ENCODE measurements around the gene UNC5B.

Gene UNC5B

DNA sequence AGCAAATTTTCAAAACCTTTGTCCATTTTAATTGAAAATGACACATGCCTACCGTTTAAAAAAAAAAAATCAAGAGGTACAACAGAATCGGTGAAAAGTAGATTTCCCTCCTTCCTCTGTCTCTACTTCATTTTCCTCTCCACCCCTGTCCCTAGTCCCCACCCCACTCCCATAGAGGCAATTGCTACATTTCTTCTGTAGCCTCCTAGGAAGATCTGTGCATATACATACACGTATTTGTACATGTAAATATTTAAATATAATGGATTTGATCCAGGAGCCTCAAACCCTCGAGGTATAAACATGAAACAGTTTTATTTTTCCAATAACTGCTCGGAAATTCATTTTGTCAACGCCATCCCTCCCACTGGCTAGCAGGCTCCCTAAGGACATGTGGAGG, 92.5 kb downstream of the UNC5B start:
- no peak overlapping the region for H3K4me3 ChIP-seq (ENCODE audit: low read depth, low read length)
- no peak for DNase-seq (ENCODE audit: low read depth)

DNA sequence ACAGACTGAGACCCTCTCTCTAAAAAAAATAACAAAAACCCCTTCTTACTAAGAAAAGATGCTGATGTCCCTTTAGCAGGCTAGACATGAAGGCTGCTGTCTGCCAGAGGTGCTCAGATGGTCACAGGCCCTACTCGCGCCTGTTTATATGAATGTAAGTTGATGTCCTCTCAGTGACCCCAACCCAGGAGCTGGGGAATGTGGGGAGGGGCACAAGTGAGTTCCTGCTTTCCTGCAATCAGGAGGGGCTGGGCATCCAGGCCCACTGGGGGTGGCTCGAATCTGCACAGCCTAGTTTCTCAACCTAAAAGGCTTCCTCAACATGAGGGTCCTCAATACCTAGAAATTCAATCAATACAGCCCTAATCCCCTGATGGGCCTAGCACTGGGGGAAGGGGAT, 94.6 kb downstream of the UNC5B start:
- H3K4me3 ChIP-seq (ENCODE audit: low read depth, low read length) = no peak overlapping the region
- DNase-seq (ENCODE audit: low read depth) = no peak

DNA sequence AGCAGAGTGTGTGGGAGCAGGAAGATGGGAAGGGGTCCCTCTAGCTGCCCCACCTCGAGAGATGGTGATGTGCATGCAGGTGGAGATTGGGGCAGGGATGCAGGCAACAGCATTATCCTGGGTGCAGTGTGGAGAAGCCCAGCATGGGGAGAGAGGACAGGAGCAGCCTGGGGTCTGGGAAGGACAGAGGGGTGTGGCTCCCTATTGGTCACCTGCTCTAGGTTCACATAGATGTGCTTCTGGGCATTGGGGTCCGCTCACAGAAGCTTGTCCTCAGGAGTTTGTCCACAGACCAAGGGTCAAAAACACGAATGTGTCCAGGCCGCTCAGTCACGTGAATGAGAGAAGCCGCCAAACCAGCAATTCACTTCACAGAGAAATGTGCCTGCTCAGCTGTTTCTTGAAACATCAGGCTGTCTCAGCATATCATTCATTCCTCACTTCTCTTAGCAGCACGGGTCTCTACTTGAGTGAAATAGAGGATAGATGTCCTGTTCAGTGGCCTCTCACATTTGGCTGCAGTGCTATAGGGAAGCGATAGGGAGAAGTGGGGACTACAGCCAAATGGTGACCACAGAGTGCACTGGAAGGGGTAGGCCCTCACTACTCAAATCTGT, 95.2 kb downstream of the UNC5B start:
- no peak for DNase-seq (ENCODE audit: low read depth)
- H3K4me3 ChIP-seq (ENCODE audit: low read depth, low read length) = no peak overlapping the region

DNA sequence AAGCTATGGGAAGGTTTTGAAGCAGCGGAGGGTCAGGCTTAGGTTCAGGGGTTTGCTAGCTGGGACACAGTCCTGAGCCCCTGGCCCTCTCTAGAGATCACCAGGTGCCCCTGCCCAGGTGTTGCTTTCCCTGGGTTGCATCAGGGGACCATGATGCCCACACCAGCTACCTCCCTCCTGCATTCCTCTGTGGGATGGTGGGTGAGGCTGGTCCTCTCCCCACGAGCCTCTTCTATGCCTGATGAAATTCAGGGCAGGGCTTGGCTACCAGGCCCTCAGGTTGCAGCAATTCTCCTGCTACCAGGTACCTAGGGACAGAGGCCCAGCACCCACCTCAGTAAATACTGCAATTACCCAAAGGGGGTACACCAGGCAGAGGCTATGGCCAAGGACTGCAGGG, 95.9 kb downstream of the UNC5B start:
- no peak for DNase-seq (ENCODE audit: low read depth)
- no peak overlapping the region for H3K4me3 ChIP-seq (ENCODE audit: low read depth, low read length)

DNA sequence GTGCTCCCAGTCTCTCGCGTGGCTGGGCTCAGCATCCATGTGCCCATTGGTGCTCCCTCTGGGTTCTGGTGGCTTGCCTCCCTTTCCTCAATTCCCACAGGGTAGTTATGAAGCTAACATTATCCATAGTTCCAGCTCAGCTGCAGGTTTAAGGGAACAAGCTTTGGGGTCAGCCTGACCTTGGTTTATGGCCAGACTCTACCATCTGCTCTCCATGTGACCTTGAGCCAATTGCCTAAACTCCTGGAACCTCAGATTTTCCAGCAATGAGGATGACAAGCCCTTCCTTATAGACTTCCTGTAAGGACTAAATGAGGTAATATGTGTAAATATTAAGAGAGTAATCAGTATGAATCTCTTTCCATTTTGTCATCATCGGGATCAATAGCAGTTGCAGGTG, 96.6 kb downstream of the UNC5B start:
- H3K4me3 ChIP-seq (ENCODE audit: low read depth, low read length) = no peak overlapping the region

DNA sequence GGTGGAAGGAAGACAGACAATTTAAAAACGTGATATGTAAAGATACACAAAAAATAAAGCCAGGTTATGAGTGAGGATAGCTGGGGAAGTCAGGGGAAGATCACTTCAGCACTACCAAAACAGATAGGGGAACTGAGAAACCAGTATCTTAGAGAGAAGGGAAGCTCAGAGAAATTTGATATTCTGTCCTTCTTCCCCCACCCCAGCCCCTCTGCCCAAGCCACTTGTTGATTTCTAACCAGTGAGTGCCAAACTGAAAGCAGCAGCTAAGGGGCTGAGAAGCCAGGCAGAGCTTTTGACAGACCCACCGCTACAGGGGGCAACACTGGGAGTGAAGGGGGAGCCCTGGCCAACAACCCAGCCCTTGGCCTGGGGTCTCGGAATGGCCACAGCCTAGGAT, 97.5 kb downstream of the UNC5B start:
- DNase-seq (ENCODE audit: low read depth) = no peak
- H3K4me3 ChIP-seq (ENCODE audit: low read depth, low read length) = no peak overlapping the region

More for the DNA sequence above, 96.6 kb downstream of the UNC5B start:
- DNase-seq (ENCODE audit: low read depth) = no peak

DNA sequence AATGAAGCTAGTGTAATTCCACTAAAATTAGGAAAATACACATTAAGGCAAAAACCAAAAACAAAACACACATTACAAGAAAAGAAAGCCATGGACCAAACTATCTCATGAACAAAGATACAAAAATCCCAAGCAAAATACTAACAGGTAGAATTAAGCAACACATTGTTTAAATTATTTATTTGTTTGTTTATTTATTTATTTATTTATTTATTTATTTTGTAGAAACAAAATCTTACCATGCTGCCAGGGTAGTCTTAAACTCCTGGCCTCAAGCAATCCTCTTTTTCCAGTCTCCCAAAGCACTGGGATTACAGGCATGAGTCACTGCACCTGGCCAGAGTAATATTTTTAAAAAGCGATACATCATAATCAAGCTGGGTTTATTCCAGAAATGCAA, 99.8 kb downstream of the UNC5B start:
- DNase-seq (ENCODE audit: low read depth) = no peak

DNA sequence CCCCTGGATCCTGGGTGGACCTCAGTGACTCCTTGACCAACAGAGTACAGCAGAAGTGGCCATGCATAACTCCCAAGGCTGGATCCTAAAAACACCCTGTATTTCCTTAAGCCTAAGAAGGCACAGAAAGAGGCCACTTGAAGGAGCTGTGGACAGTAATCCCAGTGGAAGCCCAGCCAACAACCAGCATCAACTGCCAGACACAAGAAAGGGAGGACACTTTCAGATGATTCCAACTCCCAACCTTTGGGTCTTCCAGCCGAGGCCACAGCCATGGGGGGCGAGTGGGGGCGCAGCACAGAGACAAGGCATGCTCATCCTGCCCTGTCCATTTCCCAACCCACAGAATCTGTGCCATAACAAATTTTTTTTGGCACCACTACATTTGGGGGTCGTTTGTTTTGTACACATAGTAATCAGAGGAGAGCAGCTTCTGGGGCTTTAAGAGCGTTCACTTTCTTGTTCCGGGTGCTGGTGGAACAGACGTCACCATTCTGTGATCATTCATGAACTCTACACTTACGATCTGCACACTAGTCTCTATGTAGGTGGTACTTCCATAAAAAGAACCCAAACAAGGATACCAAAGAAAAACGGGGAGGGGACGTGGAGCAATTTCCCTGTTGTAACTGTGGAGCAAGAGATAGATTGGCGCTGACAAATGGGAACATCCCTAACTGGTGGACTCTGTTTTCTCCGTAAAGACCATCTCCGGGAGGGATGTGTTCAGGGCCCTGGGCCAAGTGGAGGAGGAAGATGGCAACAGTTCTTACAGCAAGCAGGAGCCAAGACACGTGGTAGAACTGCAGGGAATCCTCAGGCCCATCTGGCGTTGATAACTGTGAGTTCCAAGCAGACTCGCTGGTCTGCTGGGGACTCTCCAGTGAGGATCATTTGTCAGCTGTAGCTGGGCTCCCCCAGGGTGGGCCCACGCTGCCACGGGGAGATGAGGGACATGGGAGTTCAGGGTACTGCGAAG, 100.7 kb downstream of the UNC5B start:
- H3K4me3 ChIP-seq (ENCODE audit: low read depth, low read length) = no peak overlapping the region

More for the DNA sequence above, 99.8 kb downstream of the UNC5B start:
- no peak overlapping the region for H3K4me3 ChIP-seq (ENCODE audit: low read depth, low read length)

DNA sequence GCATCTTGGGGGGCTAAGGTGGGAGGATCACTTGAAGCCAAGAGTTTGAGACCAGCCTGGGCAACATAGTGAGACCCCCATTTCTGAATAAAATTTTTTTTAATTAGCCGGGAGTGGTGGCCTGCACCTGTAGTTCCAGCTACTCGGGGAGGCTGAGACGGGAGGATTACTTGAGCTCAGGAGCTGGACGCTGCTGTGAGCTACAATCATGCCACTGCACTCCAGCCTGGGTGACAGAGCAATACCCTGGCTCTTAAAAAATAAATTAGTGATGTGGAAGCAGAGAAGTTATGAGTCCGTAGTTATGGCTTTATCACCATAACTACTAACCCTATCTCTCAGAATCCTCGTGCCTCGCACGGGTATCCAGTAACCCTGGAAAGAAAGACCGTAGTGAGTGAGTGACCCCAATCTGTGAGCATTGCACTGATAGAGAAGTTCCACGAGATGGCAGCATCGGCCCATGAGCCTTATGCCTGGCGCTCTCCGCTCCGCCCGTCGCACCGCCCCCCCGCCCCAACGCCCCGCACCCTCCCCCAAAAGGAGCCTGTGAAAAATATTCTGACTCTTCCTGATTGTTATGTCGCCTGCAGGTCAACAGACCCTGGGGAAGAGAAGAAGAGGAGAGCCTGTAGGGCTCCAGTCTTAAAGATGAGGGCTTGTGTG, 101.8 kb downstream of the UNC5B start:
- DNase-seq (ENCODE audit: low read depth) = no peak
- H3K4me3 ChIP-seq (ENCODE audit: low read depth, low read length) = no peak overlapping the region

More for the DNA sequence above, 100.7 kb downstream of the UNC5B start:
- peak; percentile 74 for DNase-seq (ENCODE audit: low read depth)

DNA sequence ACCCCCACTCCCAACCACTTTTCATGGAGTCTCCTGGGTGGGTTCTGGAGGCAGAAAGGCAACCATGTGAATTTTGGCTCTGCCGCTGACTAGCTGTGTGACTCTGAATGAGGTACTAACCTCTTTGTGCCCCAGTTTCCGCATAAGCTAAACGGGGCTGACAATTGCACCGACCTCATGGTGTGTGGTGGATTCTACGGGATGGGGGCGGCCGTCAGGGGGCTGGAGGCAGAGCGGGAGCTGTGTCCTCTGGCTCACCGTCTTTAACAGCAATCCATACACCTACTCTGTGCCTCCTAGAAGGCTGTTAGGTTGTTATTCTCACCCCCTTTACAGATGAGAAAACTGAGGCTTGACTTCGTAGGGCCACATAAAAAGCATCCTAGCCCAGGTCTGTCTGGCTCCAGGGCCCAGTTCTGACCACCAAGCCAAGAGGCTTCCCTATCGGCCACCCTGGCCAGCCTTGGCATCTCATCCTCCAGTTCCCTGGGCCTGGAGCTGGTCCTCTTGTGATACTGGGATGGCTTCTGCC, 102.4 kb downstream of the UNC5B start:
- no peak for DNase-seq (ENCODE audit: low read depth)
- no peak overlapping the region for H3K4me3 ChIP-seq (ENCODE audit: low read depth, low read length)

DNA sequence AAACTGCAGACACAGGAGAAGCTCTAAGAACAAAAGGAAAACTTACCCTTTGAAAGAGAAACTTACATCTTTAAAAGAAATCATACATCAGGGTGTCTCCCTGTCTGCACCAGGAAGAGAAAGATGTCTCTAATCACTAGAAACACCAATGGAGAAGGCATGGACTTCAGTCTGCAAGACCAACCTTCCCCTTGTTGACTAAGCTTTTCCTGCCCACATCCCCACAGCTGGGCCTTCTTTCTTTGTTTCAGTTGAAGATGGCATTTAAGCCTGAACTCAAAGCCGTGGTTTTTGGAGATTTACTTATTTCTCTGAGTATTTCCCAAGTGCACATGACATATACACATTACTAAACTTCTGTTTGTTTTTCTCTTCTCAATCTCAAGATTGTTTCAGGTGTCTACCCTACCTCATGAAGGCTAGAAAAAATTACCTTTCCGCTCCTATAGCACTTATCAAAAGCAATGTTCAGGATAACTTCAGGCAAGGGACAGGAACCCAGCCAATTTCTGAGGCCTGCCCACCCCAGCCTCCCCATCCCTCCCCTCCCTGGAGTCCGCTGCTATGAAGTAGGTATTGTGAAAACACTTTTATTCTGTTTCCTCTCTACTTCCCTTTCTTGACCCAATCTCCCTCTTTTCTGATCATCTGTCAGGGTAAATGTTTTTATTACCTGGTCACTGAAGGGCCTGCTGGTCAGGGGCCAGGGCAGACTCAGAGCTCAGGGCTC, 103.9 kb downstream of the UNC5B start:
- no peak for DNase-seq (ENCODE audit: low read depth)

DNA sequence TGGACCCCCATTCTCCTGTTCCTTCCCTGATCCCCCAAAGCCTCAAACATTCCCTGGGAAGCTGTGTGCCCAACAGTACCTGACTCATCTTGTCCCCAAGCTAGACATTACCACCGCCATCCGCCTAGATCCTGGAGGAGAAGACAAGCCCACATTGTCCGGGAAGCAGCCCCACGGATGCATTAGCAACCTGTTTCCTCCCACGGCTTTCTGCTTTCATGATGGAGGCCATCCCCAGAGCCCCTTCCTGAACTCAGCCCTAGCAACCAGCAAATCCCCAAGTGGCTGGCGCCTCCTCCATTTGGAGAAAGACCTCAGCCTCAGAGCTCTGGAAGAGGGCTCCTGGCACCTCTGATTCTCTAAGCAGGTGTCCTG, 104.4 kb downstream of the UNC5B start:
- no peak for DNase-seq (ENCODE audit: low read depth)
- no peak overlapping the region for H3K4me3 ChIP-seq (ENCODE audit: low read depth, low read length)

More for the DNA sequence above, 103.9 kb downstream of the UNC5B start:
- no peak overlapping the region for H3K4me3 ChIP-seq (ENCODE audit: low read depth, low read length)

DNA sequence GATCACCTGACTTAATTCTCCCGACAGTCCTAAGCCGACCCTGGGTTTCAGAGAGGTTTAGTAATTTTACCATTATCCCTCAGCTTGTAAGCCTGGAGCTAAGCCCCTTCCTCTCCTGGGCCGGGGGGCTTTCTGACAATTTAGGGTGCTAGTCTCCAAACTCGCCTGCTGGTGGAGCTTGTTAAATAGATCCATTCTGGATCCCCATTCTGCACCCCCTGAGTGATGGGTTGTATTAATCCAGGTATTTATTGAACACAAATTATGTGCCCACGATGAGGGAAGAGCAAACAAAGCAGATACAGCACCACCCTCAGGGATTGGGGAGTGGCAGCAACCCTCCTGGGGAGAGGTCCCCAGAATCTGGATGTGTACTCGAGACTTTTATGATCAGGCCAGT, 105.4 kb downstream of the UNC5B start:
- no peak for DNase-seq (ENCODE audit: low read depth)
- no peak overlapping the region for H3K4me3 ChIP-seq (ENCODE audit: low read depth, low read length)

DNA sequence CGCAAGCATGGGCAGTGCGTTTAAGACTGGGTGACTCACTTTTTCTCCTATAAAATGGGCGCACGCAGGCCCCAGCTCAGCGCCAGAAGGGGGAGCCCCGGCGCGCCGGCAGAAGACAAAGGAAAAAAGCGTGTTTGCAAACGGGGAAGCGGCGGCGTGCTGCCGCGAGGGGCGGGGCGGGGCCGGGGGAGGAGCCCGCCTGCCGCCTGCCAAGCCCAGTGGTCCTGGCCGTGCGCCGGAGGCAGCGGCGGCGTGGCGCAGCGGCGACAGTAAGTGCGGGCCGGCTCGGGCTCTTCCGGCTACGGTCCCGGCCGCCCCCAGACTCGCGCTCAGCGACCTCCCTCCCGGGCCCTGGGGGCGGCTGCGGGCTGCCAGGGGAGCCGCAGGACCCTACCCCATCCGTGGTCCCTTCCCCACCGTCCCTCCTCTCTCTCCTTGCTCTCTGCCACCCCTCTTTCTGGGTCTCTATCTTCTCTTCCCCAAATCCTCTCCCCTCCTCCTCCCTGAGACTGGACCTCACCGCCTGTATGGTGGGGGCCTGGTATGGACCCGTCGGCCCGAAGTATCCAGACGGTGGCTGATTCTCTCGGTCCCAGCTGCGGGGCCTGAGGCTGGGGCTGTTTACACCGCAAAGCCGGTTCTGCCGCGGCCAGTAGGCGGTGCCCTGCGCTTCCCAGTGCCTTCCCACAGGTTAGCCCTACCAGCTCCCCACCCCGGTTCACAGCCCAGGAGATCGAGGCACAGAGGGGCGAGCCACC, 106.9 kb downstream of the UNC5B start, which contains the start of gene SLC29A3:
TSS of gene SLC29A3 (plus strand) at position 218 of the 758 bp plus-strand sequence. CDS start at position 269, 51 bp downstream.
- no peak for DNase-seq (ENCODE audit: low read depth)
- peak within 1 kb of the TSS; percentile 74 for H3K4me3 ChIP-seq (ENCODE audit: low read depth, low read length)

DNA sequence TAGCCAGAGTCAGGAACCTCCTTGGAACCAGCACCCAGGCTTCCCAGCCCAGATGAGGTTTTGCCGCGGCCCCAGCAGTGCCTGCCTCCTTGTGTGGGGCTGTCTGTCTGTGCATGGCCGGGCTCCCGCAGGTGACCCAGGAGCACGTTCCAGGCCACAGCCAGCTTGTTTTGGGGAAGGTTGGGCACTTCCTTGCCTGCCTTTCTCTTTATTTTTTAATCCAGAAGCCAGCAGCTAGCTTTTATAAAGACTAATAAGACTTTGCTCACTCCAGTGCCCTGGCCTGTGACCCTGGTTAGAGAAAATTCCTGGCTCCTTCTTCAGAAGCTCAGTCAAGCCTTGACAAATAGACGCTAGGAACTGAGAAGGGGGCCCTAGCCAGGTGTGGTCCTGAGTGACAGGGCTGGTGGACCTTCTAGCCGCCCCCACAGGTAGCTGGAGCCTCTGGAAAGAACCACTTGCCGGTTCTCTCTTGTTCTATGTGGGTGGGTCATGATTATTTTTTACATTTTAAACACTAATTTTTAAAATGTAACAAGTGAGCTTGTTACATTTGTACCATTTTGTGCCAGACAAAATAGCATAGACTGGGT, 107.5 kb downstream of the UNC5B start:
- DNase-seq (ENCODE audit: low read depth) = no peak

DNA sequence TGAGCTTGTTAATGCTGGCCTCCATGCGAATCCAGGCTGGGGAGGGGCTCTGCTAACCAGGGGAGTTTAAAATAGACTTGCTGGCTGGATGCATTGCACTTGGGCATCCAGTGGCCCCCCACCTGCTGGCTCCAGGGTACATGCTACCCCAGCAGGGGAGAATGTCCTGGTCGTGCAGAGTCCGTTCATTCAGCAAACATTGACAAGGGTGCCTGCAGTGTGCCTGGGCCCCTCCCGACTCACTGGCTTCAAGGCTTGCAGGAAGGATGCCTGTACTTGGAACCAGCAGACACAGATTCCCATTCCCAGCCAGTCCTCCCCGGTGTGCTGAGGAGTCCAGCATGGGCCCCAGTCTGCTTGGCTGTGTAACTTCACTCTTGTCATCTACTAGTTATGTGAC, 108.2 kb downstream of the UNC5B start:
- no peak overlapping the region for H3K4me3 ChIP-seq (ENCODE audit: low read depth, low read length)
- DNase-seq (ENCODE audit: low read depth) = no peak

More for the DNA sequence above, 107.5 kb downstream of the UNC5B start:
- peak overlapping the region; percentile 74 for H3K4me3 ChIP-seq (ENCODE audit: low read depth, low read length)

DNA sequence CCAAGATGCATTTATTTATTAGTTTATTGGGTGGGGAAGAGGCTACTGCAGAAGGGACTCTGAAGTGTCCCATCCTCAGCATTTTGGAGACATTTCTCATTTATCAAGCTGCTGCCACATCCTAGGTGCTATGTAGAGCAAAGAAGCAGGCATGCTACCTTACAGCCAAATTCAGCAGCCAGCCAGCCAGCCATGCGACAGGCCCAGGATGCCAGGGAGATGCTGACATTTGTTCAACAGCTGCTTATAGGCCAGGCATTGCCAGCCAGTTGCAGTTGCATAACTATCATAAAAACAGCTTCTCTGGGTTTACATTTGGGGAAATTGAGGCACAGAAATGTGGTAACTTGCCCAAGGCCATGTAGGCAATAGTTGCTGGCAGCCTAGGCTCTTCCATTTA, 109.0 kb downstream of the UNC5B start:
- H3K4me3 ChIP-seq (ENCODE audit: low read depth, low read length) = no peak overlapping the region
- DNase-seq (ENCODE audit: low read depth) = no peak

DNA sequence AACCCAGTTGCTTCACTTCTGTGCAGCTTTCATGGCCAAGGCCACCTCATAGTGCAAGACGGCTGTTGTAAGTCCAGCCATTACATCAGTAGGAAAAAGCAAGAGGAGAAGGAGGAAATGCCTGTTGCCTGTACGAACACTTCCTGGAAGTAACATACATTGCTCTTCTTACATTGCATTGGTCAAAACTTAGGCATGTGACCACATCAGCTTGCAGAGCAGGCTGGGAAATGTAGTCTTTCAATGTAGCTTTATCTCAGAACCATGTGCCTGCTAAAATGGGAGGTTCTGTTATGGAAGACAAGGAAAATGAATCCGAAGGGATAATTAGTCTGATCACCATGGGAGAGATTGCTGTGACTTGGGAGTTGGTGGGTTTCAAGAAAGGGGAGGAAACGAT, 111.0 kb downstream of the UNC5B start:
- no peak for DNase-seq (ENCODE audit: low read depth)
- H3K4me3 ChIP-seq (ENCODE audit: low read depth, low read length) = no peak overlapping the region
